Ammon's horn (tissue), 1 donor: ENCODE data around the gene COA8.

Source experiments
- DNase-seq: peaks from one replicate; pipeline ENCODE4 v3.0.0-alpha.2; 2016; ENCODE audit warnings: low spot score

Gene COA8

GRCh38 chr14:103526247-103526913 is 36.4 kb upstream of the COA8 start:
- no peak for DNase-seq

DNA sequence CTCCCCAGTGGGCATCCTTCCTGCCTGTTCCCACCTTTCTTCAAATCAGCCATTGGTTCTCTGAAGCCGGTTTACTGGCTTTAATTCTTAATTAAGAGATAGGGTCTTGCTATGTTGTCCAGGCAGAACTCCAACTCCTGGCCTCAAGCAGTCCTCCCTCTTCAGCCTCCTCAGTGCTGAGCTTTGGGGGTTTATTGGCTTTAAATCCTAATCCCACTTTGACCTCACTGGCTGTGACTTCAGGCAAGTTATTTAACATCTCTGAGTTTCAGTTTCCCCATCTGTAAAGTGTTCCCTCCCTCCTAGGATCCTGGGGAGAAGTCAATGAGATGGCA is 35.9 kb upstream of the COA8 start:
- DNase-seq = no peak

DNA sequence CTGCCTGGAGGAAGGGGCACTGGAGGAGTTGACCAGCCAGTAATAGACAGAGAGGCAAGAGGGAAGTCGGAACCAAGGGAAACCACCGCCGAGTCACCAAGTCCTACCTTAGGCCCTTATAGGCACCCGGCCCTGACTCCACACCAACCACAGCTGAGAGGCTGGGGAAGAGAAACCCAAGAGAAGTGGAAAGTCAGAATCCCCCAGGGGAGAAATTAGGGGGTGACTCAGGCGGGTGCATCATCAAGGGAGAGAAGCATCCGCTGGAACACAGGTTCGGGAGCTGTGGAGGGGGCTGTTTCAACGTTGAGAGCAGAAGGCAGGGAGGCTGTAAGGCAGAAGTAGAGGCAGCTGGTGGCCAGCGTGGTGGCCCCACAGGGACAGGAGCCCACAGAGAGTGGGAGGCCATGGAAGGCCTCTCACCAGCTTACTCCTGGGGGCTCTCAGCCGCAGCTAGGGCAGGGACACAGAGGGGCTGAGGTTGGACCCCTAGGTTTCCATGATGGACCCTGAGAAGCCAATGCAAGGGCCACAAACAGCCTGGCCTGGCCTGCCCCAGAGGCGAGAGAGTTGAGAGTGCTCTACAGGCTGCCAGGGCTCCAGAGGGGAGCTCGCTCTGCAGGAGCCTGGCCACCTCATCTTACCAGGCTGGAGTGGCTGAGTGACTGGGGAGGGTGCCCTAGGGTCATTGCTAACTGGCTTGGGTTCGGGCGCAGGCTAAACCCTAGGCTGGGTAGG is 35.2 kb upstream of the COA8 start:
- DNase-seq = no peak

- peak; percentile 76 for DNase-seq
Observed at GRCh38 chr14:103528146-103528586, 34.6 kb upstream of the COA8 start.

- DNase-seq = peak; percentile 91
Observed at GRCh38 chr14:103528587-103529382, 34.0 kb upstream of the COA8 start, which contains the start of gene TRMT61A. Gene TRMT61A, plus strand, starts transcription at chr14:103529196. Its CDS starts 783 bp downstream, at chr14:103529979.

- no peak for DNase-seq
Observed at GRCh38 chr14:103529383-103530365, 33.1 kb upstream of the COA8 start.

GRCh38 chr14:103530390-103530789 is 32.4 kb upstream of the COA8 start:
- no peak for DNase-seq

- DNase-seq = no peak
Observed at GRCh38 chr14:103530831-103531230, 31.9 kb upstream of the COA8 start.

DNA sequence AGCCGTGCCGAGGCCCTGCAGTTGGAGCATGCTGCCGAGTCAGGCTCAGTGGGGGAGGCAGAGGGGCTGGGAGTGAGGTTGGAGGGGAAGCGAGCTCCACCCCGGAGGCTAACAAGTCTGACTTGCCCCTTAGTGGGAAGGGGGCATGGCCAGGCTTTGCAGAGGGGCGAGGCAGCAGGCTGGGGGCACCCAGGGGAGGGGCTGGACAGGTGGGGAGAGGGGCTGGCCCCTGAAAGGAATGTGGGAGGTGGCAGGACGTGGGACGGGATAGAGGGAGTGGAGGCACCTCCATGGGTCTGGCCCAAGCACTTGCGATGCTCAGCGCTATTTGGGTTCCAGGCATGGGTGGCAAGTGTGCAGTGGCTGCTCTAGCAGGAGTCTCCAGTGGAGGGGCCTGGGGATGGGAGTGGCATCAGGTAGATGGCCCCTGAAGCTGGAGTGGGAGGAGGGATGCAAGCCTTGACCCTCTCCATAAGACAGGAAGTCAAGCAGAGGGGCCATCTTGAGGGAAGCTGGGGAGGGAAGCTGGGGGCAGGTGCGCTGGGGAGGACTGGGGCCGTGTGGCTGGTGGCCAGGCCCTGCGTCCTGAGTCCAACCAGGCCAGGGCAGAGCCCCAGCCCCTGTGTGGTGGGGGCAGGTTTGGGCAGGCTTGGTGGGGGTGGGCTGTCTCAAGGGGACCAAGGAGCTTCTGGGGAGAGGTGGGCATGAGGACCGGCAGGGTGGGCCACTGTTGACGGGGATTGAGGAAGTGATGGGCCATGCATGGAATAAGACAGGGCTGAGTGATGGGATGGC is 31.1 kb upstream of the COA8 start:
- no peak for DNase-seq

DNA sequence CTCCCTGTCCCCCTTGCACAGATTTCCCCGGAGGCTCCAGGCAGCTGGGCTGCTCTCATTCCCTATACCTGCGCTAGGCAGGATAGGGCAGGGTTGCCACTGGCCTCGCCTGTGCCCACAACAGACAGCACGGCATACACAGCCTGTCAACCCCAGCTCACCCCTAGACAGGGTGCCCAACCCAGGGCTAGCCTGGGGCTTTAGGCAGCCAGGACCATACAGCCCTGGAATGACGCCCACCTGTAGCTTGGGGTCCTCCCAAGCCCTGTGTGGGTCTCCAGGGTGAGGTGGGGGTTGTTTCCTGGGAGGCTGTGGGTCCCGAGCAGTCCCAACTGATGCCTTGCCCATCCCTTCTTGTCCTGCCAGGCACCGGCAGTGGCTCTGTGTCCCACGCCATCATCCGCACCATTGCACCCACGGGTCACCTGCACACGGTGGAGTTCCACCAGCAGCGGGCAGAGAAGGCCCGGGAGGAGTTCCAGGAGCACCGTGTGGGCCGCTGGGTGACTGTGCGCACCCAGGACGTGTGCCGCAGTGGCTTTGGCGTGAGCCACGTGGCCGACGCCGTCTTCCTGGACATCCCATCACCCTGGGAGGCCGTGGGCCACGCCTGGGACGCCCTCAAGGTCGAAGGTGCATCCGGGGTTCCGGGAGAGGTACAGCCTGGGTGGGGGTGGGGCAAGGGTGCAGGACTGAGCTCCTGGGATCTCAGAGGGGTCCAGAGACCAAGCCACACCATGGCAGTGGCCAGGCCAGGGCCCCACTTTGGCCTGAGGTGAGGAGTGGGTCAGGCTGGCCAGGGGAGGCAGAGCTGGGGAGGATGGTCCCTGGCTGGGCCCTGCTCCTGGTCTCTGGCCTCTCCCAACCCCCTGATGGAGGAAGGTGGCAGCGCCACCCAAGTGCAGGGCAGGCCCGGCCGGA is 30.3 kb upstream of the COA8 start:
- DNase-seq = no peak

DNA sequence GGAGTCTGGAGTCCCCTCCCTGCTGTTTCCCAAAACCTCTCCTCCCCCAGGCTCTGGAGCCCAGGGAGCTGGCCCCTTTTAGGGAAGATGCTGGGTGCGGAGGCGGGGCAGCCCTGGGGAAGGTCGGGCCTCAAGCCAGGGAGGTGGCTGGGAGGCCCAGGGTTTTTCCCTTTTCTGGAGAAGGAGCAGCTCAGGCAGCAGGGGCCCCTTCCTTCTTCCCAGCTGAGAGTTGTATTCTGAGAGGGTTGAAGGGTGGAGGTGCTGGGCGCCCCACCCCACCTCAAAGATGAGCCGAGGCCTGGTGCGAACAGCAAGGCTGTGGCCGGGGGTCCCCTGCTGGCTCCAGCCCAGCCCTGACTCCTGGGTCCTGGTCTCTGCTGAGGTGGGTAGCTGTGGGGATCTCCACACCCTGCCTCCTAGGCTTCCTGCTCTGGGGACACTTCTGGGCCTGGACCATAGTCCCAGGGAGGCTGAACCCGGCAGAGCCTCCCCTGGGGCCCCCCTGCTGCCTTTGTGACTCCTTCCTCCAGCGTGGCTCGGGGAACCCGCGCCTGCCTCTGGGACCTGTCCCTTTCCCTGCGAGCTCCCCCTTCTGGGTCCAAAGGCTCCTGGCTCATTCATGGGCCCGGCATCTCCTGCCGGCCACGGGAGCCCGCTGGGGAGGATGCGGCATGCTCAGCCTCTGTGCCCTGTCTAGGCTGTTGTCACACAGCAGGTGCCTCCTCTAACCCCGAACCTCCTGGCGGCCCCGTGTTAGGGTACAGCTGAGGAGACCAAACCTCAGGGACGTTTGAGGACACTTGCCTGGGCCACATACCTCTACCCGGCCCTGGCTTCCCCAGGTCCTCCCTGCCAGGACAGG is 29.4 kb upstream of the COA8 start:
- no peak for DNase-seq

GRCh38 chr14:103533999-103534575 is 28.7 kb upstream of the COA8 start:
- DNase-seq = peak; percentile 82

DNA sequence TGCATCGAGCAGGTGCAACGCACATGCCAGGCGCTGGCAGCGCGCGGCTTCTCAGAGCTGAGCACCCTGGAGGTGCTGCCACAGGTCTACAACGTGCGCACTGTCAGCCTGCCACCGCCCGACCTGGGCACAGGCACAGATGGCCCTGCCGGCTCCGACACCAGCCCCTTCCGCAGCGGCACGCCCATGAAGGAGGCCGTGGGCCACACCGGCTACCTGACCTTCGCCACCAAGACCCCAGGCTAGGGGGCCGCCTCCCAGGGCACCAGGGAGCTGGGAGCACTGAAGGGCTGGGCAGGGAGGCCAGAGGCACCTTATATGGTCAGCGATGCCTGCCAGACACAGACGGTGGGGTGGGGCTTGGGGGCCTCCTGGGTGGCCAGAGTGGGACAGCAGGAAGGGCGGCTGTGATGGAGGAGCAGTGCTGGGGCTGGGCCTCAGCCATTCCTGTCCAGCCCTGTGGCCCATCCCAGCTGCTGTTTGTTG is 28.1 kb upstream of the COA8 start:
- DNase-seq = no peak

DNA sequence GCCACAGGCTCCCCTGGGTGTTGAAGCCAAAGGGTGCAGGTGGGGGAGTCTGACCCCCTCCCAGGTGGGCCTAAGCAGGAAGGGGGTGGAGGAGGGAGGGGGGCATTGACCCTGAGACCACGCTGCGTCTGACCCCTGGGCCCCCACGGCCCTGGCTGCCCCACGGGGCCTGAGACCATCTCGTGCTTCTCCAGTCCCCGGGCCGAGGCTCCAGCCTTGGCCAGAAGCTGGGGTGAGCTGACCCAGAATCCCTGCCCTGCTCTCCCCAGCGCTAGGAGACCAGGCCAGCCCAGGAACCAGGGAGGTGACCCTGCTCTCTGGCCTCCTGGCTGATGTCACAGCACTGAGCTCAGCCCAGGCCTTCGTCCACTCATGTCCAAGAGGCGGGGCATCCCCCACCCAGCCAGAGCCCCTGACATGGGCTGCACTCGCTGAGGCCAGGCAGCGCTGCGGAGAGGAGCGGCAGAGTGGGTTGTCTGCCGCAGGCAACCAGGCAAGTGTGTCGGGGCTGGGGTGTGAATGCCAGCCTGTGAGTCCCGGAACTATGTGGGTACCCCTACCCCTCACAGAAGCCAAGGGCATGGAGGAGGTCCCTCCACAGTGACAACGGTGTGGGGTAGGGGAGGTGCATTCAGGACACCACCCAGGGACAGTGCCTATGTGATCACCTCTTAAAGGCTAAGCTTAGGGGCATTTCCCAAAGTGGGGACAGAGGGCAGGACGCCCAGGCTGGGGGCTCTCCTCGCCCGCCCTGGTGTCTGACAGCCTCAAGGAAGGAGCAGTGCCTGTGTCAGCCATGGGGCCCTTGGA is 27.5 kb upstream of the COA8 start:
- no peak for DNase-seq

- DNase-seq = no peak
Observed at GRCh38 chr14:103535891-103536565, 26.7 kb upstream of the COA8 start.

DNA sequence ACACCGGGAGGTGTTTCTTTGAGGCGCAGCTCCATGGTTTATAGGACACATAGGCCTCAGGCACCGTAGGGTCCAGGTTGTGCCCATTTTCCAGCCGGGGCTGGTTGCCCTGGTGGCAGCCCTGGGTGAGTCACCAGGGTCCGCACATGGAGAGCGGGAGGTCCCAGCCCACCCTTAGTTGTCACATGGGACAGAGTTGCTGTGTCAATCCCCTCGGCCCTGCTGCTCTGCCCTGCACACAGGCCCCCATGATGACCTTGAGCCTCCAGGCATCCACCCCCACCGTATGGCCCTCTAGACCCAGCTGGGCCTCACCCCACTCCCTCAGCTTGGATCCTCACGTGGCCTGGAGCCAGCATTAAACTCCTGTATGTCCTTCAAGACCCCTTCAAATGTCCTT is 26.1 kb upstream of the COA8 start:
- no peak for DNase-seq
